NT2/D1 (cell line): ENCODE measurements around the gene RASGRF2.

Experiments
- SUZ12 ChIP-seq: IDR thresholded peaks from 2 replicates; pipeline ENCODE4 v1.6.1; 2011; ENCODE audit not compliant: insufficient read length, insufficient read depth; ENCODE audit errors: extremely low read depth
- ZNF274 ChIP-seq: IDR thresholded peaks from 2 replicates; pipeline ENCODE4 v1.6.1; 2011; ENCODE audit warnings: mild to moderate bottlenecking, low read depth, low read length

DNA sequence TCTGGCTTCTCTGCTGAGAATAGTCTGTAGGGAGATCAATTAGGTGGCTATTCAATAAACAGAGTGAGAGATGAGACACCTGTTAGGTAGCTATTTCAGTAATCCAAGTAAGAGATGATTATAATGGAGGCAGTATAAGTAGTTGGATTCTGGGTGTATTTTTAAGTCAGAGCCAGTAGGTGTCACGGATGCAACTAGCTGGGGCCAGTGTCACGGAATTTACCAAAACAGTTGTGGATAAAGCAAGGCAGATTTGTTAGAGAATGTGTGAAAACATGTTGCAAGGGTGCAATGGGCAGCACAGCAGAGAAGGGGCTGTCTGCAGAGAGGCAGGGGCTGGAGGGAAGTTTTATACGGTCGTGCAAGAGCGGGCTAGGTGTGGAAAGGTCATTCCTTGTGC is 114.9 kb downstream of the RASGRF2 start:
- TF ChIP-seq SUZ12, result no peak
- TF ChIP-seq ZNF274, result no peak
